ENCODE results near the gene H2AZ2.
"Not testable (repeated sequence)": the region's sequence is repeated elsewhere in the genome, so short reads cannot be mapped to it uniquely, and the experiment has no call there.

Gene H2AZ2

DNA sequence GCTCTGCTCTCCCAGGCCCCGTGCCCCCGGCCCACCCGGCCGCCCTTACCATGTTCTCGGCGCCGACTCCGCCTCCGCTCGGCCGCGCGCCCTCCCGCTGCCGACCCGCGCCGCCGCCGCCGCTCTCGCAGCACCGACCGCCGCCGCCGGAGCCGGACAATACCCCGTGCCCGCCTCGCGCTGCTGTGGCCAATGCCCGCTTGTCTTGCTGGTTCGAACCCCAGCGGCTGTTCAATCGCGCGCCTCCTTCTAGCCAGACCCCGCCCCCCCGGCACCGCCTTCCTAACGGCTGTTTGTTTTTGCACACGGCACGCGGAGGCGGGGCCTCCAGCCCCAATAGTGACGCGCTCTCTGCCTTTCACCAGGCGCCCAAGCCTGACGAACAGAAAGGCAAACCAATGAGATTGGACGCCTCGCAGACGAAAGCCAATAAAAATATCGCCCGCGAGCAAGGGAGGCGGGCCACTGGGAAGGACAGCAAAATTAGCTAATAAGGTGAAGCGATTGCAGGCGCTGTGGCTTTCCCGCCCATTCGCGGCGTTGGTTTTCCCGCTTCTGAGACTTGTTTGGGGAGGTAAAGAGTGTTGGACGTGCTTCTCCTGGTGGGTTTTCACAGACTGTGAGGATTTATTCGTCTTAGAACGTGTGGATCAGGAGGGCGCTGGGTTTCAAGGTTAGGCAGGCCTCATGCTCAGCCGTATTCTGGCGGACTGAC is at the start of gene H2AZ2:
Gene H2AZ2, minus strand, starts transcription at position 168 of the 715 bp plus-strand sequence. Its CDS starts 116 bp downstream, at position 52.
- peak; percentile 98 for DNase-seq (ENCODE audit: low spot score)

DNA sequence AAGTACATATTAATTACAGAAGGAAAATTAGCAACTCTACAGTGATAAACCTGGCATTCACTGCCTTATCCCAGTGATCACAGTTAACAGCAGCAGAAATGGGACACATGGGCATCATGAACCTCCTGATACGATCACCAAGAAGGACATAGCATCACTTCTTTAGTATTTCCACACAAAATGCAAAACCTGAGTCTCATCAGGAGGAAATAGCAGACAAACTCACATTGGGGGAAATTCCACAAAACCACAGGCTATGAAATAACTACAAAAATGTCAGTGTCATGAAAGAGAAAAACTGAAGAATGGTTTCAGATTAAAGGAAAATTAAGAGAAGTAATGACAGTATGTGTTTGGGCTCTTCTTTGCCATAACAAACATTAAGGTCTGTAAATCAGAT is 49.4 kb upstream of the H2AZ2 start:
- DNase-seq (ENCODE audit: low spot score), result no peak

DNA sequence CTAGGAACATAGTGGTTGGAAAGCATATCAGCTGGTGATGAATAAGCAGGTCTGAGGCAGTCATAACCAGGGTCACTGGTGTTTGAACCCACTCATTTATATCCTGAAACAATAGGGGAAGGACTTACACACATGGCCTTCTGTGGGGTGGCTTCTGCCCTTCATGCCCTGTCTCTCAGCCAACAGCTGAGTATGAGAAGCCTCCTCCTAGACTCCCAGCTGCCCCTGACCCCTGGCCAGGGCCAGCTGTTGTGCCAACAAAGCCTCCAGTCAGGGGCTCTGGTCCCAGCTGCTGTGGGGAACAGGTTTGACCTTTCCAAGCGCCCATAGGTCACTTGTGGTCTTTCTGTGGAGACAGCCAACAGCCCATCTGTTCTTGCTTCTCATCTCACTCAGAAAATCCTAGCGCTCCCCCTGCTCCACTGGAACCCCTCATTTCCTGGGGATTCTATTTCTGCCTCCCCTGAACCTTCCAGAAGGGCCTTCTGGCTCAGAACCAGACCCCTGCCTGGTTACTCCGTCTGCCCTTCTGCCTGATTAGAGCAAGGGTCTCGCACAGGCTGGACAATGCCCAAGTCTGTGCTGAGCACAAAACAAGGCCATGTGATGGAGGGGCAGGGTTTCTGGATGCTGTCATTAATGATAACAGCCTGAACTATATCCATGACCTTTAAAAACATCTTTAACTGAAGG is 47.1 kb upstream of the H2AZ2 start:
- no peak for DNase-seq (ENCODE audit: low spot score)

DNA sequence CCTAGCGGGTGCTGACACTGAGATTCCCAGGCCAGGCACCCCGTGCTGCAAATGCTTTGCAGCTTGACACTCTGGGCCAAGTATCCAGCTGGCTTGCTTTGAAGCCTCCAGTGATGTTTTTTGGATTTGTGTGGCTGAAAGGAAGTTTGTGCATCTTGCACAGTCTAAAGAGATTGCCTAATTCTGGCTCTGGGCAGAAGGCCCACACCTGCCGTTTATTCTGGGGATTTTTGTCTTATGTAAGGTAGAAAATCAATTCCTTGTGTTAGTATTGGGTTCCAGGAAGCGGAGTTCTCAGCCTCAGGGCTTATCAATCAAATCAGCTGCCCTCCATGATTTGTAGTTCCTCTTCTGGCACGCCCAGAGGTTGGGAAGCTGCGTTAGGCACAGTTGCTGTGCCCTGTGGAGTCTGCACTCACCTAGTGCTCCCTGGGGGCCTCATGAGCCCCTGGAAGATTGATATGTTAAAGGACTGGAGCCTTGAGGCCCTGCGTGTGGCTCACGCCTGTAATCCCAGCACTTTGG is 45.9 kb upstream of the H2AZ2 start:
- no peak for DNase-seq (ENCODE audit: low spot score)

DNA sequence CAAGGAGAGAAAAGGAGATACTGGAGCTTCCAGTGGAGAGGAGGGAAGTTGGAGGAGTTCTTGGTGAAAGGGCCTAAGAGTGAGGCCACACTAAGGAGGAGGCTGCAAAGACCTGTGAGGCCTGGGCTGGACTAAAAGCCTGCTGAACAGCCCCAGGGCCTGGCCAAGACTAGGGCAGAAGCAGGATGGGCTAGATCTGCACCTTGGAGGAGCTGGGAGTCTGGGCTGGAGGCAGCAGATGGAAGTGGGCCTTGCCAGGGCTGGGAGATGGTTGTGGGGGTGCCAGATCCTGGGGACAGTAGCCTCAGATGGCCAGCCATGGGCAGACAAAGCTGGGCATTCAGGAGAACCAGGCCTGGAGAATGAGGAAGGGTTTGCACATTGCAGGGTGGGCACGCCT is 43.9 kb upstream of the H2AZ2 start:
- DNase-seq (ENCODE audit: low spot score), result no peak

DNA sequence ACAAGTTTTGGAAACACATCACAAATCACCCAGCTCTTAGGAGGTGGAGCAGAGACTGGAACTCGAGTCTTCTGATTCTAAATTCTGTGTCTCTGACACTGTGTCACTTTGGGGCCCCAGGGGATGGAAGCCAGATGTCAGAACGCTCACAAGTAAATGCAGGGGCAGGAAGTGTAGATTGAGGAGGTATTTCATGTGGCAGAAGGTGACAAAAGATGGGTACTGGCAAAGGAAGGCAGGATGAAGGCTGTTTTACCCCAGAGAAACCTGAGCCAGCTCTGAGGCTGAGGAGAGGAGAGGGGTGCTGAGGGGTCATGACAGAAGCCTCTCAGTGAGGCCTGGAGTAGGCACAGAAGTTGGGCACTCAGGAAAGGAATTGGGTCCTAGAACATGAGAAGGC is 43.5 kb upstream of the H2AZ2 start:
- no peak for DNase-seq (ENCODE audit: low spot score)

DNA sequence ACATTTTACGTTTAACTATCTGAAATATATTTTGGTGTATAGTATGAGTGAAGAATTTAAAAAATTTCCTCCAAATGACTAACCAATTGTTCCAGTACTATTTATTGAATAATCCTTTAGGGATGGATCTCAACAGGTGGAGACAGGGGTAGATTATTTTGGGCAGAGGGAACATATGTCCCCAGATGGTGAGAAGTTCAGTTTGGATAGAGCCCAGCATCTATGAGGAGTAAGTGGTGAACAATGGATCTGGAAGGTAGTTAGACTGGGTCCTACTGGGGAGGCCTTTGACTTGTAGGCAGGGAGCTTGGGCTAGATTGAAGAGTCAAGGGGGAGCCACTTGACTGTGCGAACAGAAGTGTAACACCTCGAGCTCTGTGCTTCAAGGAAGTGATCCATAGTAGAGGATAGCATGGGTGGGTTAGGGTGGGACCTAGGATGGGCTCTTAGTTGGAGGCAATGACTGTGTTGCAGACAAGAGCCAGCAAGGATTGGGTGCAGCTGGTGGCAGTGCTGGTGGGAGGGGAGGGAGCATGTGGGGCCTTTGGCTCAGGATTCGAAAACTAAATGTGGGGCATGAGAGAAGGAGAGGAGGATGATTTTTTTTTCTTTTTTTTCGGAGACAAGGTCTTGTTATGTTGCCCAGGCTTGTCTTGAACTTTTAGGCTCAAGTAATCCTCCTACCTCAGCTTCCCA is 41.3 kb upstream of the H2AZ2 start:
- DNase-seq (ENCODE audit: low spot score), result no peak

DNA sequence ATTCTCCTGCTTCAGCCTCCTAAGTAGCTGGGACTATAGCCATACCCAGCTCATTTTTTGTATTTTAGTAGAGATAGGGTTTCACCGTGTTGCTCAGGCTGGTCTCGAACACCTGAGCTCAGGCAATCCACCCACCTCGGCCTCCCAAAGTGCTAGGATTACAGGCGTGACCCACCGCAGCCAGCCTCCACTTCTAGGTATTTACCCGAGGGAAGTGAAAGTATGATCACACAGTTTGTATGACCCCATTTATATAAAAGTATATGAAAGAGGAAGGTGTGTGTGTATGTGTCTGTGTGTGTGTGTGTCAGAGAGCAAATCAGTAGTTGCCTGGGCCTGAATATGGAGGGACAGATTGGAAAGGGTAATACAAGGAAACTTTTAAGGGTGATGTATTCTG is 39.4 kb upstream of the H2AZ2 start:
- DNase-seq (ENCODE audit: low spot score), result no peak

DNA sequence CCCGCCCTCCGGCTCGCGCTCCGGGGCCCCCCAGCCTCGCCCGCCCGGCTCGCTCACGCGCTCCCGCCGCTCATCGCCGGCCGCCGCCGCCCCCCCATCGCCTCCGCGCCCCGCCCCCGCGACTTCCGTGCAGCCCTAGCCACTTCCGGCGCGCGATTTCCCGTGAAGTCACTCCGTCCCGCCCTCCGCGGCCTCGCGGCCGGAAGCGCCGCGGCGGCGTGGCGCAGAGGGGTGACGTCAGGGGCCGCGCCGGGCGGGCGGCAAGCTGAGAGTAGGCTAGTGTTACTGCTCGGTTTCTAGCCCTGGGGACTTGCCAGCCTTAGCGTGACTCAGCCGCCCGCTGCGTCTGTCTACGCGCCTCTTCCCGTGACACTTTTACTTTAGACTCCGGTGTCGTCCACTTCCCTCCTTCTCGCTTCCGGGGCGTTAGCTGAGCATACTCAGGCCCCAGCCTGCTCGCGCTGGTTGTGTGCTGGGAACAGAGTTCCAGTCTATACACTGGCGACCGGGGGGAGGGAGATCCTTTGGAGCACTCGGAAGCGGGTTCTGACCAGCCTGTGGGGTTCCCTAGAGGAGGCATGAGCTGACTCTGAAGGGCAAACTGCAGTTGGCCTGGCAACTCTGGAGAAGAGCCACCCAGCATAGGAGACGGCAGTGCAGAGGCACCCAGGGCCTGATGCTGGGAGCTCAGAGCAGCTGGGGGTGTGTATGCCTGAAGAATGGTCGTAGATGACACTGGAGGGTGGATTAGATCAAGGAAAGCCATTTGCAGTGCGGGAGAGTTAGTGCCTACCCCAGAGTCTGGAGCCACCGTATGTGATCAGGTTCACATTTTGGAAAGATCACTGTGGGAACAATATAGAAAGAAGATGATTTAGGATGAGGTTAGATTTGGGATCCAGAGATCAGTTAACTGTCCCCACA is 37.8 kb upstream of the H2AZ2 start, which contains the start of gene PURB:
Gene PURB, minus strand, starts transcription at position 137 of the 924 bp plus-strand sequence. CDS start 182 bp downstream, outside the sequence.
- DNase-seq (ENCODE audit: low spot score), result peak; percentile 98

DNA sequence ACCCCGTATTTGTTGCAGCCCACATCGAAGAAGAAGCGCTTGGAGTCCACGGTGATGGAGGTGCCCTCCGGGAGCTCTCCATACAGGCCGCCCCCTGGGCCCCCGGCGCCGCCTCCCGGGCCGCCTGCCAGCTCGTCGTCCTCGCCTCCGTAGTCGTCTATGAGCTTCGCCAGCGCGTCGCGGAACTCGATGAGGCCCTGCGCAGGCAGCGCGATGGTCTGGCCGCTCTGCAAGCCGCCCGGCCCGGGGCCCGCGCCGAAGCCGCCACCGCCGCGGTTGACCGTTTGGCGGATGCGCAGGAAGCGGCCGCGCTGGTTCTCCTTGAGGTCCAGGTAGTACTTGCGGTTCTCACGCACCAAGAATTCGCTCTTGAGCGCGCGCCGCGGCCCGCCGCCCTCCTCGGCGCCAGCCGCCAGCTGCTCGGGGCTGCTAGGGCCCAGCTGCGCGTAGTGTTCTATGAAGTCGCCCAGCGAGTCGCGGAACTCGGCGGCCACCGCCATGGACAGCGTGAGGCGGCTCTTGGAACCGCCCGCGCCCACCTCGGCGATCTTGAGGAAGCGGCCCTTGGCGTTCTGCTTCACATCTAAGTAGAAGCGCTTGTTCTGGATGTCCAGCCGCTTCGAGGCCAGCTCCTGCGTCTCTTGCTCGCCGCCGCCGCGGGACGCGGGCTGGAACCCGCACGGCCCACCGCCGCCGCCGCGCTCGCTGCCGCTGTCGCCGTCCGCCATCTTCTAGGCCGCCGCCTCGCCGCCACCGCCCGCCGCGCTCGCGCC is 36.9 kb upstream of the H2AZ2 start:
- DNase-seq (ENCODE audit: low spot score), result peak; percentile 72

DNA sequence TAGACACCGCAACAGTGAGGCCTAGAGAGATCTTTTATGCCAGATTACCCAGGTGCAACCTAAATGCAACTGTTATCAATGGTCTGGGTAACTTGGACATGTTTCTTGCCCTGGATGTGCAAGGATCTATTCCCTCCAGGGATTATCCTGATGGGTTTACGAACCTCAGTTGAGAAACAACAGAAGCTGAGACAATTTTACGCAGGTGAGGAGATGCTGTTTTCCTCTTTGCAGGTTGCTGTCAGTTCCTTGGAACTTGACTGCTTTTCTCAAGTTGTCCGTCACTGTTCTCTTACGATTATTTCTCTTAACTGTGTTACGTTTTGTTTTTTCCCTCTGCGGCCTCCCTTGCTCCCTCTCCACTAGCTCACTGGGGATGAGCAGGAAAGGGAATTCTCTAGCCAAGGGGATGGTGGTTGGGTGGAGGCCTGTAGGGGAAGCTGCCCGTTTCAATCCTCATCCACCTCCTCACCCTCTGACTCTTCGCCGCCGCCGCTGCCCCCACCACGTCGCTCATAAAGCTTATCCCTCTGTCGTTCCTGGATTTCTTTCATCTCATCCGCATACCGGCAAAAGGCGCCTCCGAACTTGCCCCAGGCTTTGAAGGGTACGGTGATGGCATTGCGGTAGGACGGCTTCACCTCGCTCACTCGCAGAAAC is 36.2 kb upstream of the H2AZ2 start:
- no peak for DNase-seq (ENCODE audit: low spot score)

DNA sequence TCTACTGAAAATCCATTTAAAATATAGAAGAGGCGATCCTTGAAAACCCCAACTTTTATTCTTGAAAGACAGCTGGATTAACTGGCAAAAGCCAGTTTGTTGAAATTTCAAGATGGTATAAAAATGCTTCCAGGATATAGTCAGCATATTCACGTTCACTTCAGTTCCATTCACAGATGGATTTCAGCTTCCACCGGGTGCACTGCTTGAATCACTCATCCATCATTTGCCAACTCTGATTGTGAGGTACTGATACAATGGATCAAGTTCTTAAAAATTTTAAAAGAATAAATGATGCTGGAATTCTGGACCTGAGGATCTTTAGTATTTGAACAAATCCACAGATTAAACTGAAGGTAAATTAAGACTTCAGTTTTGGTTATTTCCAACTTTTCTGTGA is 35.0 kb upstream of the H2AZ2 start:
- no peak for DNase-seq (ENCODE audit: low spot score)

DNA sequence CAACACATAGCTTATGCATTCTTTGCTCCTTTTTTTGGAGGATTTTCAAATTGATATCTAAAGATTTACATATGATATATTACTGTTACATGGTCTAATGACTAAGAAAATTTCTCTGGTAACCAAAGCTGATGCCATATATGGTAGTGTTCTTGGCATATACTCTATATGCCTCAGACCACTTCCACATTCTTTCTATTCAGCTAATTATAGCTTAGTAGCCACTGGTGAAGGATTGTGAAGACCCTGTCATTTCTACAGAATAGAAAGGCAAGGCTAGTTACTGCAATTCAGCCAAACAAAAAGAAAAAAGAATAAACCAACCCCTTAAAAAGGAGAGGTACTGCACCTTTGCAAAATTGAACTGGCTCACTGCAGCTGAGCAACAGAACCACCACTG is 33.7 kb upstream of the H2AZ2 start:
- no peak for DNase-seq (ENCODE audit: low spot score)

DNA sequence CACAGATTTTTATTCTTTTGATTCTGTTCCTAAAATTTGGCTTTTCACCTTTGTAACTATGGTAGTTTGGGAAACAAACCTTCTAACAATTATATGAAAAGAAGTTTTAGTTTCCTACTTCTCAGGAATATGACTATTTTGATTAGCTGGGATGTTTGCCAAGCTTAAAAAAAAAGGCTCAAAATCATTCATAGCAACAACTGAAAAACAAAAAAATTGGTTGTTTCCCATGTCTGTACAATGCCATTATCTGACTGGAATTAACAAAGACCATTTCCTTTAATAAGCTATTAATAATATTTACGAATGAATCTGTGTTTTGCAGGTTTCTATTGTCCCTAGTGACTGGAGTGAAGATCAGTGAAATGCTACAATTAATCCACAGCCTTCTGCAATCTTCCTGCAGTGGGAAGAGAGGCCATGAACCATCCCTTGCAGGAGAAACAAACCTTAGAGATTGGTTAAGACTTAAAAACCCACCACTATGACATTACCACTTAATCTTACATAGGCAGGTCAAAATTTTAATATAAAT is 33.2 kb upstream of the H2AZ2 start:
- DNase-seq (ENCODE audit: low spot score), result no peak

DNA sequence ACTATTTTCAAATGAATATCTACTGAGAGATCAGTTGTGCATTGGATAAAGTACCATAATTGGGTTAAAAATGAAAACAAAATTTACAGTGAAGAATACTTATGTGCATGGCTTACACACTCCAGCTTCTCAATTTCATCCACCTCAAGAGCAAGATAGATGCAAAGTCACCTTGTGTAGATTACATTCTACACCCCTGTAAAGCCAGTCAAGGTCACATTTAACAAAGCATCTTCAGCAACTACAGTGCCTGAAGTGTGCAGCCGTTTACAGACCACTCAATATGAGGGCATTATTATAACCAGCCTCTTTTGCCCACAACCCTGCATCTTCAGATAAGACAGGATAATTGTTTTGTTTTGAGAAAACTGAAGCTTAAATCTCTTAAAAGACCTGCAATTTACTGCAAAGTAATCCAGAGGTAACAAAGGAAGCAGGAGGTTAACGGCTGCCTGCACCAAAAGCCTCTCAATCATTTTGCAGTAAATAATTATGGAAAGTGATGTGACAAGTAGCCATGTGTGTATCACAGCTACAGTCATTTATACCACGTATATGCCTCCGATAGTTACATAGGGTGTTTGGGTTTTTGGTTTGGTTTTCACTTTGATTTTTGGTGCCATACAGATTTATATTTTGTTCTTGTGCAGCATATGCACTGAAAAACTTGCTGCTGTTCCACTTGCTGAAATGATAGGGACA is 32.6 kb upstream of the H2AZ2 start:
- DNase-seq (ENCODE audit: low spot score), result no peak

DNA sequence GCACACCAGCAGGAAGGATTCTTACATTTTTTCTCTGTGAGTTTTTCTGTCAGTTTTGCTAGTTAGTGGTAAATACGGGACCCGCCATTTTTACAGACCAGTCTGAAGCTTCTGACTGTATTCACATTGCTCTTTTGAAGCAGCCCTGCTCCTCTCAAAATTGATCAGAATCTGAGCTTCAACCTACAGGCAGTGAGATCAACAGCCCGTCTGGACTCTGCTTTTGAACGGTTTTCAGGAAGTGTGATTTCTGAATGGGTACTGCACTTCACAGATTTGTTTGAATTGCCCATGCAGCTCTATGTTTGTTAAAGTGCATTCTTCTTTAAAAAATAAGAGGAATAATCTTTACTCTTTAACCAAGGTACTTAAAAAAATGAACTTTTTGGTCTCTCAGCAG is 28.5 kb upstream of the H2AZ2 start:
- no peak for DNase-seq (ENCODE audit: low spot score)

DNA sequence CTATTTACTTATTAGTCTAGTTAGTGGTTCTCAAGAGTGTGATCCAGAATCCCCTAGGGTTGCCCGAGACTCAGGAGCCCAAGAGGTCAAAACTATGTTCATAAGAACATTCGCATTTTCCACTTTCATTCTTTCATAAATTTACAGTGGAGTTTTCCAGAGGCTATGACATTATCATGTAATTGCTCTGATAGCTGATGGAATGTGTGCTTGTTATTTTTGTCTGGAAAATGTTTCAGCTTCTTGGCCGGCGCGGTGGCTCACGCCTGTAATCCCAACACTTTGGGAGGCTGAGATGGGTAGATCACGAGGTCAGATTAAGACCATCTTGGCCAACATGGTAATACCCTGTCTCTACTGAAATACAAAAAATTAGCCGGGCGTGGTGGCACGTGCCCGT is 27.4 kb upstream of the H2AZ2 start:
- no peak for DNase-seq (ENCODE audit: low spot score)

DNA sequence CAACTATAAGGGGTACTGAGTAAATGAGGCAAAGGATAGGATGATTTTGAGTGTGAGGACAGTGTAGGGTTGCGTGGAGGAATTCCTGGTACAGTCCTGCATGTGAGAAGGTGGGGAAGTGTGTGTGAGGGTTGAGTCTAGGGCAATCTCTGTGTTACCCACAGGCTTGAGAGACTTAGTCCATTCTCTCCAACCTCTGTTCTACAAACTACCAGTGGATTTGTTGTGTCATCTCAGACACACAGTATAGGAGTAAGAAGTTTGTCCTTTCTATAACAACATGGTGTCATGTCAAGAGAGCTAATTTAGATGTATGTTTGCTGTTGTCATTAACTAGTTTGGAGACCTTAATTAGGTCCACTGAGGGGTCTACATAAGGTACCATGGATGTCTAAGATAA is 24.9 kb upstream of the H2AZ2 start:
- DNase-seq (ENCODE audit: low spot score), result no peak

DNA sequence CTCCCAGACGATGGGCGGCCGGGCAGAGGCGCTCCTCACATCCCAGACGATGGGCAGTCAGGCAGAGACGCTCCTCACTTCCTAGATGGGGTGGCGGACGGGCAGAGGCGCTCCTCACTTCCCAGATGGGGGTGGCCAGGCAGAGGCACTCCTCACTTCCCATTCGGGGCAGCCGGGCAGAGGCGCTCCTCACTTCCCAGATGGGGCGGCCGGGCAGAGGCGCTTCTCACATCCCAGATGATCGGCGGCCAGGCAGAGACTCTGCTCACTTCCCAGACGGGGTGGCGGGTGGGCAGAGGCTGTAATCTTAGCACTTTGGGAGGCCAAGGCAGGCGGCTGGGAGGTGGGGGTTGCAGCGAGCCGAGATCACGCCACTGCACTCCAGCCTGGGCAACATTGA is 24.0 kb upstream of the H2AZ2 start:
- DNase-seq (ENCODE audit: low spot score), result not testable (repeated sequence)
